Measurements from ENCODE around the gene NINL.

DNA sequence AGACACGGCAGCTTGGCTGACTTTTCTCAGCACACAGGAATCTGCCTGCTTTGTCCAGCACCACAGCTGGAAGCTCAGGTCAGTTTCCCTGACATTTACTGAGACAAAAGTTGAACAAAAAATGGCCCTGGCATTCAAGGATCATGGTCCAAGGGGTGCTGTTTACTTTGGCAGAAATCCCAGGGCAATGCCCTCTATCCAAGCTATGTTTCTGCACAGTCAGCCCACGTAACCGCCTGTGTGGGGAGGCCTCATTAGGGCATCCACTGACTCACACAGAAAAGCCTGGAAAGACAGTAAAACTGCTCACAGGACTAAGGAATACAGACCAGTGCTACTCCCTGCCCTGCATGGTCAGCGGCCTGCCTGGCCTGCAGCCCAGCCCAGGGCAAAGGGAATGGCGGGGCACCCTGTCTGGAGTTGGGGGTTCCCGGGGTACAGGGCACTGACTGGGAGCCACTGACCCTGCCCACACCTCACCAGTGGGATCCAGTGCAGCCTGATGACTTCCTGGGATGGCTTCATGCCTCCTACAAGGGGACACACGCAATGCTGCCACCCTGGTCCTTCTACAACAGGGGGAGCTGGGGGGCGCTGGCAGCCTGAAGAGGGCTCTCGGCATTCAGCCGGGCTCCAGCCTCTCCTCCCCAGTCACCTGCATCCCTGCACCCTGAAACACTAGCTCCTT lies 77.1 kb downstream of the NINL start:
- TF ChIP-seq, protein P1, sequence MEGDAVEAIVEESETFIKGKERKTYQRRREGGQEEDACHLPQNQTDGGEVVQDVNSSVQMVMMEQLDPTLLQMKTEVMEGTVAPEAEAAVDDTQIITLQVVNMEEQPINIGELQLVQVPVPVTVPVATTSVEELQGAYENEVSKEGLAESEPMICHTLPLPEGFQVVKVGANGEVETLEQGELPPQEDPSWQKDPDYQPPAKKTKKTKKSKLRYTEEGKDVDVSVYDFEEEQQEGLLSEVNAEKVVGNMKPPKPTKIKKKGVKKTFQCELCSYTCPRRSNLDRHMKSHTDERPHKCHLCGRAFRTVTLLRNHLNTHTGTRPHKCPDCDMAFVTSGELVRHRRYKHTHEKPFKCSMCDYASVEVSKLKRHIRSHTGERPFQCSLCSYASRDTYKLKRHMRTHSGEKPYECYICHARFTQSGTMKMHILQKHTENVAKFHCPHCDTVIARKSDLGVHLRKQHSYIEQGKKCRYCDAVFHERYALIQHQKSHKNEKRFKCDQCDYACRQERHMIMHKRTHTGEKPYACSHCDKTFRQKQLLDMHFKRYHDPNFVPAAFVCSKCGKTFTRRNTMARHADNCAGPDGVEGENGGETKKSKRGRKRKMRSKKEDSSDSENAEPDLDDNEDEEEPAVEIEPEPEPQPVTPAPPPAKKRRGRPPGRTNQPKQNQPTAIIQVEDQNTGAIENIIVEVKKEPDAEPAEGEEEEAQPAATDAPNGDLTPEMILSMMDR (IDR thresholded peaks at IDR 0.05 in 4 of 5, conservative IDR thresholded peaks at IDR 0.05 in 1 of 5), result no peak
- no peak for TF ChIP-seq POLR2A (IDR thresholded peaks at IDR 0.05)

Data from gastrocnemius medialis (tissue), 4 donors.